Trophoblast cell (in vitro differentiated cells and primary cell): Measurements from ENCODE around the gene PFKFB3.

ENCODE experiments used
- DNase-seq, 2 donors: peaks; one replicate each; pipeline ENCODE4 v3.0.0-alpha.2; 2016
- H2AFZ ChIP-seq: 2 replicates; pipeline ENCODE4 v1.6.1; 2013; ENCODE audit warnings: low read length, moderate library complexity, mild to moderate bottlenecking; ENCODE audit not compliant: insufficient read depth, poor library complexity
- H2AK5ac ChIP-seq: 2 replicates; pipeline ENCODE4 v1.6.1; 2013; ENCODE audit warnings: mild to moderate bottlenecking, low read length
- H2BK120ac ChIP-seq: 2 replicates; pipeline ENCODE4 v1.6.1; 2013; ENCODE audit warnings: low read length, mild to moderate bottlenecking, moderate library complexity; ENCODE audit not compliant: insufficient read depth, poor library complexity
- H2BK12ac ChIP-seq: 2 replicates; pipeline ENCODE4 v1.6.1; 2013; ENCODE audit warnings: mild to moderate bottlenecking, low read length, moderate library complexity
- H2BK5ac ChIP-seq: 2 replicates; pipeline ENCODE4 v1.6.1; 2013; ENCODE audit warnings: low read length, low read depth, moderate library complexity, mild to moderate bottlenecking; ENCODE audit not compliant: poor library complexity
- H3K14ac ChIP-seq: 2 replicates; pipeline ENCODE4 v1.6.1; 2013; ENCODE audit warnings: mild to moderate bottlenecking, low read length
- H3K18ac ChIP-seq: 2 replicates; pipeline ENCODE4 v1.6.1; 2013; ENCODE audit warnings: mild to moderate bottlenecking, low read length
- H3K23ac ChIP-seq: 2 replicates; pipeline ENCODE4 v1.6.1; 2013; ENCODE audit warnings: low read length
- H3K27ac ChIP-seq: 2 replicates; pipeline ENCODE4 v1.5.1; 2013; ENCODE audit warnings: low read depth, mild to moderate bottlenecking, inconsistent platforms, low read length, moderate library complexity
- H3K27me3 ChIP-seq: 2 replicates; pipeline ENCODE4 v1.6.1; 2013; ENCODE audit warnings: inconsistent platforms, mild to moderate bottlenecking, low read length, moderate library complexity; ENCODE audit not compliant: insufficient read depth
- H3K36me3 ChIP-seq, 2 experiments: 1 replicate in 1 of 2; 2 replicates in 1 of 2; pipeline ENCODE4 v1.6.1; 2013; ENCODE audit warnings: low read length in 2 of 2, mild to moderate bottlenecking in 2 of 2, moderate library complexity in 1 of 2; ENCODE audit not compliant: insufficient read depth in 2 of 2, control insufficient read depth in 1 of 2
- H3K4ac ChIP-seq: 2 replicates; pipeline ENCODE4 v1.6.1; 2013; ENCODE audit warnings: low read depth, mild to moderate bottlenecking, low read length, moderate library complexity
- H3K4me1 ChIP-seq, 2 experiments: 1 replicate in 1 of 2; 2 replicates in 1 of 2; pipeline ENCODE4 v1.6.1; 2013; ENCODE audit warnings: low read length in 2 of 2, mild to moderate bottlenecking in 2 of 2, moderate library complexity in 1 of 2; ENCODE audit not compliant: insufficient read depth in 2 of 2, control insufficient read depth in 1 of 2
- H3K4me2 ChIP-seq: 2 replicates; pipeline ENCODE4 v1.6.1; 2013; ENCODE audit warnings: inconsistent platforms, mild to moderate bottlenecking, low read length, moderate library complexity
- H3K4me3 ChIP-seq: 2 replicates; pipeline ENCODE4 v1.5.1; 2013; ENCODE audit warnings: mild to moderate bottlenecking, low read depth, low read length, inconsistent platforms
- H3K79me1 ChIP-seq: one replicate; pipeline ENCODE4 v1.6.1; 2013; ENCODE audit warnings: low read length
- H3K79me2 ChIP-seq: 2 replicates; pipeline ENCODE4 v1.6.1; 2013; ENCODE audit warnings: low read length, mild to moderate bottlenecking; ENCODE audit not compliant: control insufficient read depth, insufficient read depth, poor library complexity
- H3K9ac ChIP-seq: 2 replicates; pipeline ENCODE4 v1.6.1; 2013; ENCODE audit warnings: mild to moderate bottlenecking, low read length
- H3K9me3 ChIP-seq: 2 replicates; pipeline ENCODE4 v1.6.1; 2013; ENCODE audit warnings: low read depth, mild to moderate bottlenecking, control low read depth, inconsistent platforms, low read length; ENCODE audit not compliant: insufficient read depth
- H4K12ac ChIP-seq: 2 replicates; pipeline ENCODE4 v1.6.1; 2013; ENCODE audit warnings: low read depth, mild to moderate bottlenecking, low read length, moderate library complexity
- H4K8ac ChIP-seq: 2 replicates; pipeline ENCODE4 v1.6.1; 2013; ENCODE audit warnings: low read depth, mild to moderate bottlenecking, low read length, moderate library complexity
- H4K91ac ChIP-seq: one replicate; pipeline ENCODE4 v1.6.1; 2013; ENCODE audit warnings: low read depth, mild to moderate bottlenecking, low read length, moderate library complexity
- WGBS: extraction: QIAGEN DNeasy Blood & Tissue Kit; methylation state at CpG from one replicate; pipeline ENCODE4 v1.1.7; 2013; ENCODE audit warnings: missing lambda C conversion rate; ENCODE audit not compliant: insufficient read length, insufficient coverage; ENCODE audit errors: extremely low coverage; 5-methylcytosine and 5-hydroxymethylcytosine counted together

The PFKFB3 gene

DNA sequence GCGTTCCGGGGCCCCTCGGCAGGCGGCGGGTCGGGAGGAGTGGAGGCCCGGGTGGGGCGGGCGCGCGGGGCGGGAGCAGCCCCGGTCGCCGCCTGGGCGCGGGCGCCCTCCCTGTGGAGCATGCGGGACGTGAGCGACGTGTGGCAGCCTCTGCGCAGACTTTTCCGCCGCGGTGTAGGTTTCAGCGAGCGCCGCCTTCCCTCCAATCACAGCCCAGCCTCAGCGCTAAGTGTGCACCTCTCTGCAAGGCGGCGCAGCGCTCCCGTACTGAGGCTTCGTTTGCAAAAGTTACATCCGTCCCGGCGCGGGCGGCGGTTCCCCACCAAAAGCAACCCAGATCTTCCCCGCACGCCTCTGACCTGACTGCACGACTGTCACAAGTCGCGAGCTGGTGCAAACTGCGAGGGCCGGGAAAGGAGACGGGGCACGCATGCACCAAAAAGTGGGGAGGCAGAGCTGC, 1.2 kb upstream of the PFKFB3 start:
- Histone ChIP-seq H2AK5ac (no peak overlapping the region), H2AFZ (no peak overlapping the region), H3K27me3 (peaks cover 2% of the 10 kb centered on the region), H2BK120ac (no peak overlapping the region), H3K4ac (no peak overlapping the region), H4K8ac (no peak overlapping the region), H3K27ac (no peak overlapping the region), H4K91ac (no peak overlapping the region), H3K9ac (no peak overlapping the region), H2BK12ac (no peak overlapping the region), H3K9me3 (peaks cover 2% of the 10 kb centered on the region), H3K18ac (no peak overlapping the region), H3K4me3 (peak overlapping the region; percentile 52), H3K4me2 (peak overlapping the region; percentile 88), H3K4me1 (peaks cover 13 to 18% of the 10 kb centered on the region in 2 experiments), H3K79me1 (peaks cover 18% of the 10 kb centered on the region), H3K36me3 (peaks cover 2 to 5% of the 10 kb centered on the region in 2 experiments), H3K23ac (no peak overlapping the region), H4K12ac (no peak overlapping the region), H3K14ac (no peak overlapping the region), H2BK5ac (no peak overlapping the region), H3K79me2 (peaks cover 15% of the 10 kb centered on the region)
- DNase-seq, result peak; percentile 67 to 80
- no CpG with 5 or more reads among the region's 50 CpGs for WGBS

DNA sequence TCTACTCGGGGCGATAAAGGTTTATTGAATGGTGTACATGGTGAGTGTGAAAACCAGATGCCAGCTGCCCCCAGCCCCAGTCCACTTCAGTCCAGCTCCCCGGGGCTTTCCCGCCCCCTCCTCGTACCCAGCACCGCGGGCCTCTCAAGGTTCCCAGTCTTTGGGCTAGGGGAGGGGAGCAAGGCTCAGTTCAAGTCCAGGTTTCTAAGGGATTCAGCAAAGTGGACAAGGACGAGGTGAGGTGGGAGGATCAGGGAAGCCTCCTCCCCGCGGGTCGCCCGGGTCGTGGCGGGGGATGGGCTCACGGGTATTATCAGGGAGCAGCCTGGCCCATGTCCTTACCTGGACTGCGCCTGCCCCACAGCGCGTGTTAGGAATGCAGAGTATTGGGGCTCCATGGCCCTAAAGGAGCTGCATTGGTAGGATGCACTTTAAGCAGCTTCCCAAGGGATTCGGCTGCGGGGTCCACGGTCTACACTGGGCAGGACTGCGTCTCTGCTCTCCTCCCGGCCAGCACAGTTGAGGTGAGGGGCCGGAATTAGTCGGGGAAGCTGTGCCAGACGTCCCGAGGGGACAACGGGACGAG, 541 bp upstream of the PFKFB3 start:
- DNase-seq, result no peak
- peaks cover 15% of the 10 kb centered on the region for H3K79me2 ChIP-seq
- H3K4ac ChIP-seq, result peak overlapping the region; percentile 26
- H4K8ac ChIP-seq, result no peak overlapping the region
- peak overlapping the region; percentile 41 for H3K14ac ChIP-seq
- no peak overlapping the region for H3K27ac ChIP-seq
- H3K4me2 ChIP-seq, result peak overlapping the region; percentile 88
- peak overlapping the region; percentile 23 for H3K4me3 ChIP-seq
- peak overlapping the region; percentile 65 for H3K18ac ChIP-seq
- peak overlapping the region; percentile 64 for H2AK5ac ChIP-seq
- H3K79me1 ChIP-seq, result peaks cover 18% of the 10 kb centered on the region
- peaks cover 2% of the 10 kb centered on the region for H3K27me3 ChIP-seq
- H2BK5ac ChIP-seq, result no peak overlapping the region
- peak overlapping the region; percentile 37 for H2BK12ac ChIP-seq
- WGBS, result no CpG with 5 or more reads among the region's 29 CpGs
- H3K36me3 ChIP-seq, result peaks cover 2 to 5% of the 10 kb centered on the region in 2 experiments
- no peak overlapping the region for H3K23ac ChIP-seq
- no peak overlapping the region for H3K9ac ChIP-seq
- peak overlapping the region; percentile 42 for H2AFZ ChIP-seq
- peak overlapping the region; percentile 29 for H4K91ac ChIP-seq
- H3K9me3 ChIP-seq, result peaks cover 2% of the 10 kb centered on the region
- H3K4me1 ChIP-seq, result peaks cover 13 to 18% of the 10 kb centered on the region in 2 experiments
- peak overlapping the region; percentile 18 for H2BK120ac ChIP-seq
- no peak overlapping the region for H4K12ac ChIP-seq

DNA sequence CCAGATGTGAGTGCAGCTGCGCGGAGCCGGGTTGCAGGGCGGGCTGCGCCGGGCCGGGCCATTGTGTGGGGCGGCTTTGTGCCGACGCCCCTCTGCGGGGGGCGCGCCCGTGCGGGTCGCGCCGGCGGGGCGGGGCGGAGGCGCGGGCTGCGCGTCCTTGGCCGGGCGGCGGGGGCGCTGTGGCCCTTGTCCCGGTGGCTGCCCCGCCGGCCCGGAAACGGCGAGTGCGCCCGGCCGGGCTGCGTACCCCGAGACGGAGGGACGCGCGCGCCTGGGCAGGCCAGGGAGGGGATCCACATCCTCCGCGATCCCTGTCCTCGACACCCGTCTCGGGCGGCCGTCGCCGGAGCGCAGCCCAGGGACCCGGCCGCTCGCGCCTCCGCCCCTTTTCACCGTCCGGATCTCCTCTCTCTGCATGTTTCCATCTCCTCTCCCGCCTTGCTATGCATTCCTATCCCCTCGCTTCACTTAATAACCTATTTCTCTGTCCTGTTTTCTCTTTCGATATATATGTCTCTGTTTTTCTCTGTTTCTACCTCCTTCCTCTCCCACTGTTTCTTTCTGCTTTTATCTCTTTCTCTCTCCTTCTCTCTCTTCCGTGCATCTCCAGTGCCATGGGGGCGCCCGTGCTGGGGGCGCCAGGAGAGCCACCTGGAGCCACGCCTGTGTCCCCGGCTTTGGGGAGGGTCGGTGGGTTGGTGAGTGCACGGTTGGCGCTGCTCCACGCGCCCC, 765 bp downstream of the PFKFB3 start:
- Histone ChIP-seq H2AK5ac (peak overlapping the region; percentile 77), H3K9ac (peak overlapping the region; percentile 93), H3K4me2 (peak overlapping the region; percentile 92), H3K18ac (peak overlapping the region; percentile 97), H4K8ac (peak overlapping the region; percentile 89), H3K23ac (no peak overlapping the region), H3K4me1 (peaks cover 13 to 19% of the 10 kb centered on the region in 2 experiments), H2AFZ (peak overlapping the region; percentile 85), H3K36me3 (peaks cover 4 to 5% of the 10 kb centered on the region in 2 experiments), H3K79me1 (peaks cover 18% of the 10 kb centered on the region), H3K4ac (peak overlapping the region; percentile 90), H4K12ac (peak overlapping the region; percentile 94), H3K4me3 (peak overlapping the region; percentile 97), H3K9me3 (peaks cover 2% of the 10 kb centered on the region), H2BK120ac (peak overlapping the region; percentile 87), H3K79me2 (peaks cover 16% of the 10 kb centered on the region), H2BK12ac (peak overlapping the region; percentile 52), H3K14ac (peak overlapping the region; percentile 95), H3K27ac (peak overlapping the region; percentile 86), H4K91ac (peak overlapping the region; percentile 95), H3K27me3 (peaks cover 2% of the 10 kb centered on the region), H2BK5ac (peak overlapping the region; percentile 94)
- no CpG with 5 or more reads among the region's 76 CpGs for WGBS
- DNase-seq, result peak in 1 of 2 donors; percentile 61

DNA sequence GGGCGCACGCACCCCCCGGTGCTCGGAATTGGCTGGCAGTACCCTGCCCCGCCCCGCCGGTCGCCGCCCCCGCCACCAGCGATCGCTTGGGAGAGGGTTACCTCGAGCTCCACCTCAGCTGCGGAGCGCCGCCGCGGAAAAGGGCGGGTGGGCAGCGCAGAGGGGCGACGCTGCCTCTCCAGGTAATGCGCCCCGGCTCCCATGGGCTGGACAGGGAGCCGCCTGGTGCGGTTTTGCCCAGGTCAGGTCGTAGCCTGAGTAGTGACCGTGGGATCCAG, 1.3 kb downstream of the PFKFB3 start:
- Histone ChIP-seq H3K4me2 (peak overlapping the region; percentile 92), H3K18ac (peak overlapping the region; percentile 83), H3K36me3 (peaks cover 4 to 5% of the 10 kb centered on the region in 2 experiments), H2BK12ac (no peak overlapping the region), H3K4ac (peak overlapping the region; percentile 90), H3K79me2 (peaks cover 20% of the 10 kb centered on the region), H3K4me1 (peaks cover 13 to 23% of the 10 kb centered on the region in 2 experiments), H3K27ac (peak overlapping the region; percentile 57), H2BK5ac (peak overlapping the region; percentile 11), H2AFZ (peak overlapping the region; percentile 24), H2AK5ac (peak overlapping the region; percentile 42), H4K12ac (no peak overlapping the region), H3K4me3 (peak overlapping the region; percentile 97), H3K9ac (peak overlapping the region; percentile 93), H3K23ac (no peak overlapping the region), H4K91ac (peak overlapping the region; percentile 45), H3K79me1 (peaks cover 18% of the 10 kb centered on the region), H3K9me3 (peaks cover 2% of the 10 kb centered on the region), H3K27me3 (peaks cover under 1% of the 10 kb centered on the region), H2BK120ac (no peak overlapping the region), H4K8ac (peak overlapping the region; percentile 20), H3K14ac (peak overlapping the region; percentile 48)
- WGBS, result no CpG with 5 or more reads among the region's 28 CpGs
- peak in 1 of 2 donors; percentile 27 for DNase-seq
